Bronchial epithelial cell (primary cell): ENCODE data around the gene YY1AP1. TPM values are rescaled to one million over a fixed set of nuclear protein-coding genes. Genes with fewer than 3 reads are reported as not detected.
"Not testable (repeated sequence)": the region's sequence is repeated elsewhere in the genome, so short reads cannot be mapped to it uniquely, and the experiment has no call there.

Source experiments
- DNase-seq: peaks from one replicate; pipeline ENCODE4 v3.0.0-alpha.2; 2010; ENCODE audit warnings: low read depth
- FAIRE-seq: peaks from 2 replicates; lab custom pipeline; 2011; peaks lifted over from hg19 to GRCh38; lab: Jason Lieb, UNC
- H3K27me3 ChIP-seq: 2 replicates; pipeline ENCODE4 v1.5.1; 2011; ENCODE audit warnings: low read length; ENCODE audit not compliant: control insufficient read depth, insufficient read depth
- H3K36me3 ChIP-seq: 2 replicates; pipeline ENCODE4 v1.5.1; 2011; ENCODE audit warnings: low read length; ENCODE audit not compliant: control insufficient read depth, insufficient read depth
- H3K4me3 ChIP-seq: 2 replicates; pipeline ENCODE4 v1.5.1; 2011; ENCODE audit warnings: mild to moderate bottlenecking, low read depth, low read length, control low read depth
- CTCF ChIP-seq: IDR thresholded peaks from 2 replicates; pipeline ENCODE4 v1.5.1; 2011; ENCODE audit warnings: mild to moderate bottlenecking, moderate library complexity, low read length, control low read depth, inconsistent platforms; ENCODE audit not compliant: insufficient read depth, severe bottlenecking
- total RNA-seq: library from RNA; depleted of rRNA; stranded (reverse); fragments of >200 nt; gene quantifications from 2 replicates; pipeline ENCODE4 v1.2.1, GENCODE V29; 2014

The YY1AP1 gene
- total RNA-seq, 1 donor from 2014 or later: 24.0 TPM

GRCh38 chr1:155695608-155696007 is 7.0 kb upstream of the YY1AP1 start:
- FAIRE-seq (no peak), DNase-seq (no peak)
- no peak for TF ChIP-seq CTCF
- H3K36me3 ChIP-seq: peaks cover 8% of the 10 kb centered on the region
- H3K4me3 ChIP-seq: no peak overlapping the region
- no peaks in the 10 kb centered on the region for H3K27me3 ChIP-seq

GRCh38 chr1:155695072-155695471 is 6.5 kb upstream of the YY1AP1 start:
- H3K4me3 ChIP-seq: no peak overlapping the region

GRCh38 chr1:155694167-155694566 is 5.6 kb upstream of the YY1AP1 start:
- no peak for TF ChIP-seq CTCF
- Histone ChIP-seq H3K36me3 (peaks cover 8% of the 10 kb centered on the region), H3K27me3 (no peaks in the 10 kb centered on the region), H3K4me3 (no peak overlapping the region)
- DNase-seq (no peak), FAIRE-seq (no peak)

More at GRCh38 chr1:155695072-155695471, 6.5 kb upstream of the YY1AP1 start:
- no peak for TF ChIP-seq CTCF
- Histone ChIP-seq H3K27me3 (no peaks in the 10 kb centered on the region), H3K36me3 (peaks cover 8% of the 10 kb centered on the region)
- DNase-seq: peak; percentile 52
- FAIRE-seq: no peak

- Histone ChIP-seq H3K36me3 (peaks cover 8% of the 10 kb centered on the region), H3K27me3 (no peaks in the 10 kb centered on the region), H3K4me3 (no peak overlapping the region)
- DNase-seq: no peak
- no peak for TF ChIP-seq CTCF
- FAIRE-seq: no peak
Measured at GRCh38 chr1:155691992-155692528, 3.5 kb upstream of the YY1AP1 start.

GRCh38 chr1:155689081-155689607 is 570 bp upstream of the YY1AP1 start, which contains the start of gene DAP3:
Gene DAP3, plus strand, starts transcription at chr1:155689091. Its CDS starts 20,689 bp downstream, at chr1:155709780.
- peak; percentile 53 for DNase-seq
- not testable (repeated sequence) for FAIRE-seq, H3K27me3 ChIP-seq, H3K36me3 ChIP-seq
- H3K4me3 ChIP-seq: peak within 1 kb of the TSS; percentile 100

- not testable (repeated sequence) for H3K36me3 ChIP-seq, H3K27me3 ChIP-seq
Measured at GRCh38 chr1:155687705-155688323, 760 bp downstream of the YY1AP1 start.

GRCh38 chr1:155681776-155682175 is 6.8 kb downstream of the YY1AP1 start:
- H3K36me3 ChIP-seq: peaks cover 3% of the 10 kb centered on the region
- H3K27me3 ChIP-seq: no peaks in the 10 kb centered on the region
- TF ChIP-seq CTCF: no peak
- H3K4me3 ChIP-seq: no peak overlapping the region
- DNase-seq (no peak), FAIRE-seq (no peak)

More at GRCh38 chr1:155687705-155688323, 760 bp downstream of the YY1AP1 start:
- peak; percentile 18 for DNase-seq
- peak overlapping the region; percentile 100 for H3K4me3 ChIP-seq
- not testable (repeated sequence) for FAIRE-seq
